Fibroblast of the conjunctiva (primary cell): ENCODE data around the gene AHDC1.
"Not testable (repeated sequence)": the region's sequence is repeated elsewhere in the genome, so short reads cannot be mapped to it uniquely, and the experiment has no call there.

ENCODE experiments used
- DNase-seq: peaks from one replicate; pipeline ENCODE4 v3.0.0-alpha.2; 2010; ENCODE audit warnings: low read depth

AHDC1 gene

GRCh38 chr1:27562021-27562420, 41.9 kb downstream of the AHDC1 start:
- DNase-seq: no peak

- DNase-seq: peak; percentile 45
These were observed 42.6 kb downstream of the AHDC1 start for GRCh38 chr1:27561124-27561899.

- DNase-seq: no peak
These were observed 43.4 kb downstream of the AHDC1 start for GRCh38 chr1:27560268-27561123.

- no peak for DNase-seq
These were observed 44.4 kb downstream of the AHDC1 start for GRCh38 chr1:27559466-27560030.

- no peak for DNase-seq
These were observed 46.2 kb downstream of the AHDC1 start for GRCh38 chr1:27557596-27558340.

GRCh38 chr1:27556781-27557595, 47.0 kb downstream of the AHDC1 start:
- DNase-seq: peak; percentile 92

GRCh38 chr1:27556435-27556780, 47.5 kb downstream of the AHDC1 start:
- DNase-seq: no peak

GRCh38 chr1:27555700-27556424, 48.1 kb downstream of the AHDC1 start:
- DNase-seq: no peak

GRCh38 chr1:27554759-27555699, 48.9 kb downstream of the AHDC1 start:
- no peak for DNase-seq

GRCh38 chr1:27554293-27554692, 49.7 kb downstream of the AHDC1 start:
- no peak for DNase-seq

- DNase-seq: not testable (repeated sequence)
These were observed 50.1 kb downstream of the AHDC1 start for GRCh38 chr1:27553823-27554222.

GRCh38 chr1:27552911-27553420, 51.0 kb downstream of the AHDC1 start:
- no peak for DNase-seq

GRCh38 chr1:27551953-27552312, 52.0 kb downstream of the AHDC1 start:
- no peak for DNase-seq

GRCh38 chr1:27551170-27551952, 52.6 kb downstream of the AHDC1 start:
- no peak for DNase-seq

- DNase-seq: no peak
These were observed 53.3 kb downstream of the AHDC1 start for GRCh38 chr1:27550510-27551169.

GRCh38 chr1:27549807-27550408, 54.0 kb downstream of the AHDC1 start:
- no peak for DNase-seq

GRCh38 chr1:27548858-27549719, 54.9 kb downstream of the AHDC1 start:
- DNase-seq: no peak
